ENCODE measurements around the gene OR51I1.

The OR51I1 gene

GRCh38 chr11:5423131-5423530 is 18.2 kb downstream of the OR51I1 start:
- Mint-ChIP-seq H3K36me3 (ENCODE audit: low read depth) (no peaks in the 10 kb centered on the region), H3K4me3 (no peak overlapping the region), H3K27ac (no peak overlapping the region), H3K27me3 (no peaks in the 10 kb centered on the region), H3K4me1 (ENCODE audit: low read depth) (no peaks in the 10 kb centered on the region), H3K9me3 (peaks cover 9% of the 10 kb centered on the region)
- intact Hi-C loops (cut with micrococcal nuclease): no loop called here

GRCh38 chr11:5421811-5422210 is 19.5 kb downstream of the OR51I1 start, which contains the start of gene OR51Q1:
OR51Q1 (plus strand) TSS chr11:5422111; CDS start chr11:5422201, 90 bp downstream.
- intact Hi-C loops (cut with micrococcal nuclease): no loop called here

GRCh38 chr11:5420993-5421392 is 20.3 kb downstream of the OR51I1 start:
- Mint-ChIP-seq H3K27me3 (no peaks in the 10 kb centered on the region), H3K36me3 (ENCODE audit: low read depth) (no peaks in the 10 kb centered on the region), H3K27ac (no peak overlapping the region), H3K4me1 (ENCODE audit: low read depth) (no peaks in the 10 kb centered on the region), H3K9me3 (peaks cover 9% of the 10 kb centered on the region), H3K4me3 (no peak overlapping the region)
- intact Hi-C loops (cut with micrococcal nuclease): no loop called here

More at GRCh38 chr11:5421811-5422210, 19.5 kb downstream of the OR51I1 start, which contains the start of gene OR51Q1:
- H3K36me3 Mint-ChIP-seq (ENCODE audit: low read depth): no peaks in the 10 kb centered on the region
- no peak within 1 kb of the TSS for H3K27ac Mint-ChIP-seq
- H3K27me3 Mint-ChIP-seq: no peaks in the 10 kb centered on the region
- H3K9me3 Mint-ChIP-seq: peaks cover 9% of the 10 kb centered on the region
- no peak within 1 kb of the TSS for H3K4me3 Mint-ChIP-seq
- no peaks in the 10 kb centered on the region for H3K4me1 Mint-ChIP-seq (ENCODE audit: low read depth)

- no peaks in the 10 kb centered on the region for H3K9me3 Mint-ChIP-seq
Measured at GRCh38 chr11:5405173-5405572, 36.1 kb downstream of the OR51I1 start.

GRCh38 chr11:5398936-5399335 is 42.4 kb downstream of the OR51I1 start:
- Mint-ChIP-seq H3K27ac (no peak overlapping the region), H3K4me1 (ENCODE audit: low read depth) (no peaks in the 10 kb centered on the region), H3K9me3 (no peaks in the 10 kb centered on the region), H3K27me3 (no peaks in the 10 kb centered on the region), H3K36me3 (ENCODE audit: low read depth) (no peaks in the 10 kb centered on the region), H3K4me3 (no peak overlapping the region)
- intact Hi-C loops (cut with micrococcal nuclease): no loop called here

More at GRCh38 chr11:5405173-5405572, 36.1 kb downstream of the OR51I1 start:
- Mint-ChIP-seq H3K4me1 (ENCODE audit: low read depth) (no peaks in the 10 kb centered on the region), H3K27me3 (peaks cover 3% of the 10 kb centered on the region), H3K4me3 (no peak overlapping the region), H3K27ac (no peak overlapping the region), H3K36me3 (ENCODE audit: low read depth) (no peaks in the 10 kb centered on the region)
- intact Hi-C loops (cut with micrococcal nuclease): no loop called here

GRCh38 chr11:5394091-5394490 is 47.2 kb downstream of the OR51I1 start:
- H3K4me3 Mint-ChIP-seq: no peak overlapping the region
- H3K27ac Mint-ChIP-seq: no peak overlapping the region
- intact Hi-C loops (cut with micrococcal nuclease): no loop called here
- no peaks in the 10 kb centered on the region for H3K4me1 Mint-ChIP-seq (ENCODE audit: low read depth)
- no peaks in the 10 kb centered on the region for H3K27me3 Mint-ChIP-seq
- H3K36me3 Mint-ChIP-seq (ENCODE audit: low read depth): no peaks in the 10 kb centered on the region
- no peaks in the 10 kb centered on the region for H3K9me3 Mint-ChIP-seq

Measured in dendritic cell treated with granulocyte-macrophage colony-stimulating factor and Interleukin-4, amounts not matched to agents 40 ng/mL and 50 ng/mL, for 4 days (primary cell).